ENCODE data around the gene ACP4.
"Not testable (repeated sequence)": the region's sequence is repeated elsewhere in the genome, so short reads cannot be mapped to it uniquely, and the experiment has no call there.

The ACP4 gene

GRCh38 chr19:50776131-50776530 lies 14.1 kb upstream of the ACP4 start:
- H3K27ac ChIP-seq = no peak overlapping the region
- TF ChIP-seq CTCF (conservative IDR thresholded peaks at IDR 0.05) = no peak
- TF ChIP-seq ZFX (IDR thresholded peaks at IDR 0.05) = no peak

DNA sequence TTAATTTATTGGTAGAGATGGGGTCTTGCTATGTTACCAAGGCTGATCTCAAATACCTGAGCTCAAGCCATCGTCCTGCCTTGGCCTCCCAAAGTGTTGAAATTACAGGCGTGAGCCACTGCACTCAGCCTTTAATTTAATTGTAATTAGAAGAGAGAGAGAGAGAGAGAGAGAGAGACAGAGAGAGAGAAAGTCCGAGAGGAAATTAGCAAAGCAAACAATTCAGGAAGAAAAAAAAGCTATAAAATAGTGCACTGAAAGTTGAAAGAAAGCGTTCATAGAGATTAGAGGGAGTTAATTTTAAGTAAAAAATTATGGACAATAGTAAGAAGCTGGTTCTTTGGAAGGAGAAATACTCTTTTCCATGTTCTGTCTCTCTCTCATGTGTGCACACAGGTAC lies 13.0 kb upstream of the ACP4 start:
- TF ChIP-seq CTCF (conservative IDR thresholded peaks at IDR 0.05) (no peak), ZFX (IDR thresholded peaks at IDR 0.05) (no peak)
- H3K27ac ChIP-seq = no peak overlapping the region

DNA sequence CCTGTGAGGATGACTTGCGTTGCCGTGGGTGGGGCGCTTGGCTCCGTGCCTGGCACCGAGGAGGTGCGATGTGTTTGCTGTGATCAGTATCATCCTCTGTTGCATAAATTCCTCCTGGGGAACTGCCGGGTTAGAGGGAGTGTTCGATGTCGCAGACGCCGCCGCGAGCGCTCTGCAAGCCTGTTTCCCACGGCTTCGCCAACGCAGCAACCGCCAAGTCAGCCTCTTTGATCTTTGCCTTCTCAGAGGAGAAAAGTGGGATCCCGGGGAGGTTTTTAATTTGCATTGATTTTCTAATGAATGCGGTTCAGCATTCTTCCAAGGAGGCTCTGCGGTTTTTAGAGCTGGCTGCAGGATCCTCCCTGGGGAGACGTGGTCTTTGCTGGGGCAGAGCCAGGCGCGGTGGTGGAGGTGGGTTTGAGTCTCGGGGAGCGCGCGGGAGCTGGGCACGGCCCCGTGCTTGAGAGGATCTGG lies 12.3 kb upstream of the ACP4 start:
- no peak overlapping the region for H3K27ac ChIP-seq
- TF ChIP-seq CTCF (conservative IDR thresholded peaks at IDR 0.05) (no peak), ZFX (IDR thresholded peaks at IDR 0.05) (no peak)

DNA sequence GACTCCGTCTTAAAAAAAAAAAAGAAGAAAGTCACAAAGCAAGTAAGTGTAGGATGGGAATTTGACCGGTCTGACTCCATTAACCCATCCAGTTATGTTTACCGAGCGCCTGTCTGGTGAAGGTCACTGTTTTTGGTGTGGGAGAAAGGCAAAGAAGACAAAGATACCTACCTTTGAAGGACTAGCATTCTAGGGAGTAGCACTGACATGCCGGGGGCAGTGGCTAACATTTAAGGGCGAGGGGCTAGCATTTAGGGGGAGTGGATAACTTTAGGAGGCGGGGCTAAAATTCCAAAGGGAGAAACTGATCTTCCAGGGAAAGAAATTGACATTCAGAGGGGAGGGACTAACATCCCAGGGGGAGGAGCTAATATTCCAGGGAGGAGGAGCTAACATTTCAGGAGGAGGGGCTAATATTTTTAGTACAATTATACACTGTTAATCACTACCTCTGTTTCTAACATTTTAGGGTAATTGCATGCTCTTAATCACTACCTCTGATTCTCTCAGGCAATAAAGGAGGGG lies 11.2 kb upstream of the ACP4 start:
- H3K27ac ChIP-seq = no peak overlapping the region

DNA sequence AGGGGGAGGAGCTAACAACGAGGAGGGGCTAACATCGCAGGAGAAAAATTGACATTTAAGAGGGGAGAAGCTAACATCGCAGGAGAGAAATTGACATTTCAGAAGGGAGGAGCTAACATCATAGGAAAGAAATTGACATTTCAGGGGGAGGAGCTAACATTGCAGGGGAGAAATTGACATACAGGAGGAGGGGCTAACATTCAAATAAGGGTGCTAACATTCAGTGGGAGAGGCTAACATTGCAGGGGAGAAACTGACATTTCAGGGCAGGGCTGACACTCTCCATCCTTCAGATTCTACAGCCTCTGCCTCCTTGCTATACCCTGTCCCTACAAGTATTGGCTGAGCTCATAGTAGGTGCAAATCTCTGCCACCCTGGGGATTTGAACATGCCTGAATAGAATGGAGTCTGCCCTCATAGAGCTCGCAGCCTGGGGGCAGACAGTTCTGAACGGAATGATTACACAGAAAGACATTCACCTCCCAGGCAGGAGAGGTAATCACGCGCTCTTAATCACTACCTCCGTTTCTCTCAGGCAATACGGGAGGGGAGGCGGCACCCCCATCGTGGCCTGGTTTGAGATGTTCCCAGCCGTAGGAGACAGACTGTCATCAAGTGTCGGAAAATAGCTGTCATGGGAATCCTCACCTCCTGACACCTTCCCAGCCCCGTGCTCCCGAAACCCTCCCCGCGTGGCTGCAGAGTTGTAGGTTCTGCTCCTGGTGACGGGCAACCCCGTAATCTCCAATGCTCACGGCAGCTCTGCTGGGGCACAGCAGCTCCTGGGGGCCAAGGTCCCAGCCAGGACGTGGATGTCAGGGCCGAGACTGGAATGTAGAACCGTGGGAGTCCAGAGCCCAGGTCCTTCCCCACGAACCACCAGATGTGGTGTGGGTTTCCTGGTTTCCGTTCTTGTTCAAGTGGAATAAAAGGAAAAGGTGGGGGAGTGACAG lies 10.4 kb upstream of the ACP4 start:
- no peak for TF ChIP-seq ZFX (IDR thresholded peaks at IDR 0.05)
- TF ChIP-seq CTCF (conservative IDR thresholded peaks at IDR 0.05) = no peak
- H3K27ac ChIP-seq = no peak overlapping the region

More for the DNA sequence above, 11.2 kb upstream of the ACP4 start:
- no peak for TF ChIP-seq ZFX (IDR thresholded peaks at IDR 0.05)

DNA sequence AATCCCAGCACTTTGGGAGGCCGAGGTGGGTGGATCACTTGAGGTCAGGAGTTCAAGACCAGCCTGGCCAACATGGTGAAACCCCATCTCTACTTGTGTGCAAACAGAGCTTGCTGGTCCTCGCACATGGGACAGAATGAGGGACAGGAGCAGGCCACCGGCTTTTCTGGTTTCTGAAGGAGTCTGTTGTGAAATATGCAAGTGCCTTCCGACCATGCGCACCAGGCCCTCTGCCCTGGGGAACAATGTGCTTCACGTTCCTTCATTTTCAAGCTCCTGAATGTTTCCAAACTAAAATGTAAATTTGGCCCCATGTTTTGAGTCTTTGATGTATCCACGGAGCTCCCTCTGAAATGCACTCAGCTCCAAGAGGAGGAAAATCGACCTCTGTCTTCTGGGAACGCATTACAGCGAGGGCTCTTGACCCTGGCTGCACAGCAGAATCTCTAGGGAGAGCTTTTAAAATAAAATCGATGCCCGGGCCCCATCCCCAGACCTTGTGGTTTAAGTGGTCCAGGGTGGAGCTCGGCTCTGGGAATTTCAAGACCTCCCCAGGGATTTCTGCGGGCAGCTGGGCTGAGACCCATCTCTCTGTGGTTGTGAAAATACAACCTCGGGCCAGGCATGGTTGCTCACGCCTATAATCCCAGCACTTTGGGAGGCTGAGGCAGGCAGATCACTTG lies 9.3 kb upstream of the ACP4 start:
- H3K27ac ChIP-seq = no peak overlapping the region
- TF ChIP-seq CTCF (conservative IDR thresholded peaks at IDR 0.05) (no peak), ZFX (IDR thresholded peaks at IDR 0.05) (no peak)

DNA sequence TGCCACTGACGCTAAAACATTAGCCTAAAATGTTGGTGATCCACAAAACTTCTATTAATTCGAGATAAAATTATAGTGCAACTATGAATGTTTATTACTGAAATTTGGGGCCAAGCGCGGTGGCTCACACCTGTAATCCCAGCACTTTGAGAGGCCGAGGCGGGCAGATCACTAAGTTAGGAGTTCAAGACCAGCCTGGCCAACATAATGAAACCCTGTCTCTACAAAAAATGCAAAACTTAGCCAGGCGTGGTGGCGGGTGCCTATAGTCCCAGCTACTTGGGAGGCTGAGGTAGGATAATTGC lies 6.4 kb upstream of the ACP4 start:
- H3K27ac ChIP-seq = not testable (repeated sequence)

DNA sequence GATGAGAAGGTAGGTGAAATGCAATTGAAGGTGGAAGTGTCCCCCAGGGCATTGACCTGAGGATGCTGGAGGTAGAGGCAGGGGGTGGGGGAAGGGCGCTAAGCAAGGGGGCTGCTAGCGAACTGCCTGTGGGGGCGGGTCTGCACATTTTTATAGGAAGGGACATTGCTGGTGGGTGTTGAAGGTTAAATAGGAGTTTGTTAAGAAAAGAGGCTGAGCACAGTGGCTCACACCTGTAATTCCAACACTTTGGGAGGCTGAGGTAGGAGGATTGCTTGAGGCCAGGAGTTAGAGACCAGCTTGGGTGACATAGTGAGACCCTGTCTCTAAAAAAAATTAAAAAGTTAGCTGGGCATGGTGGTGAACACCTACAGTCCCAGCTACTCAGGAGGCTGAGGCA lies 5.5 kb upstream of the ACP4 start:
- TF ChIP-seq ZFX (IDR thresholded peaks at IDR 0.05) (no peak), CTCF (conservative IDR thresholded peaks at IDR 0.05) (no peak)
- no peak overlapping the region for H3K27ac ChIP-seq
